ENCODE data around the gene TAS2R10. TPM values are rescaled to one million over a fixed set of nuclear protein-coding genes. Genes with fewer than 3 reads are reported as not detected.

Gene TAS2R10
- total RNA-seq, 1 experiment from 2014 or later = 1.1 TPM

DNA sequence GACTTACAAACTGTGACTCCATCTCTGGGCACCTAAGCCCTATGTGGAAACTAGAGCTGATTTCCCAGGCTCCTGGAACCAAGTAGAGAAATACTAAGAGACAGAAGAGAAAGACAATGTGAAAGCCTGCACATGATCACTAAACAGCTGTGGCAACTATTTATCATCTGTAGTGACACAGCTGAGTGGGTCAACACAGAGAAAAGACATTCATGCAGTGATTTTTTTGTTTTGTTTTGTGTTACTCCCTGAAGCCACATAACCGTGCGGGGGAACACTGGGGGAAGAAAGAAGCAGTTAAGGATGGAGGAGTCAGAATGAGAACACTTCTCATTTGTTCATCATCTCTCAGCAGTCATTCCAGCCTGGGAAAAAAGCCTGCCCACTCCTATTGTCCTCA is 21.6 kb upstream of the TAS2R10 start:
- ChIA-PET CTCF (no interaction called here), POLR2A (ENCODE audit: low non-redundant PET) (no interaction called here)
- Histone ChIP-seq H3K27ac (ENCODE audit: low read depth, low read length, poor library complexity, severe bottlenecking) (no peak overlapping the region), H3K4me3 (ENCODE audit: low read depth, low read length, poor library complexity, severe bottlenecking) (no peak overlapping the region), H3K27me3 (replicated peaks; ENCODE audit: insufficient read depth, low read depth, low read length, poor library complexity) (no peaks in the 10 kb centered on the region), H3K4me1 (ENCODE audit: insufficient read depth, low read length, poor library complexity, severe bottlenecking) (no peaks in the 10 kb centered on the region), H3K9me3 (ENCODE audit: low read depth, low read length, poor library complexity, severe bottlenecking) (no peaks in the 10 kb centered on the region), H3K36me3 (ENCODE audit: insufficient read depth, low read length, poor library complexity, severe bottlenecking) (no peaks in the 10 kb centered on the region)
- intact Hi-C loops (cut with micrococcal nuclease; ENCODE audit: unreplicated experiment) = no loop called here
- TF ChIP-seq, protein P1, sequence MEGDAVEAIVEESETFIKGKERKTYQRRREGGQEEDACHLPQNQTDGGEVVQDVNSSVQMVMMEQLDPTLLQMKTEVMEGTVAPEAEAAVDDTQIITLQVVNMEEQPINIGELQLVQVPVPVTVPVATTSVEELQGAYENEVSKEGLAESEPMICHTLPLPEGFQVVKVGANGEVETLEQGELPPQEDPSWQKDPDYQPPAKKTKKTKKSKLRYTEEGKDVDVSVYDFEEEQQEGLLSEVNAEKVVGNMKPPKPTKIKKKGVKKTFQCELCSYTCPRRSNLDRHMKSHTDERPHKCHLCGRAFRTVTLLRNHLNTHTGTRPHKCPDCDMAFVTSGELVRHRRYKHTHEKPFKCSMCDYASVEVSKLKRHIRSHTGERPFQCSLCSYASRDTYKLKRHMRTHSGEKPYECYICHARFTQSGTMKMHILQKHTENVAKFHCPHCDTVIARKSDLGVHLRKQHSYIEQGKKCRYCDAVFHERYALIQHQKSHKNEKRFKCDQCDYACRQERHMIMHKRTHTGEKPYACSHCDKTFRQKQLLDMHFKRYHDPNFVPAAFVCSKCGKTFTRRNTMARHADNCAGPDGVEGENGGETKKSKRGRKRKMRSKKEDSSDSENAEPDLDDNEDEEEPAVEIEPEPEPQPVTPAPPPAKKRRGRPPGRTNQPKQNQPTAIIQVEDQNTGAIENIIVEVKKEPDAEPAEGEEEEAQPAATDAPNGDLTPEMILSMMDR (conservative IDR thresholded peaks at IDR 0.05; ENCODE audit: low read depth, low read length) = no peak
- TF ChIP-seq EZH2 (IDR thresholded peaks at IDR 0.05; ENCODE audit: borderline replicate concordance, low read depth, low read length, poor library complexity, severe bottlenecking) = no peak
- DNase-seq (ENCODE audit: low spot score) = no peak
- BruUV-seq (replicated peaks) = no TSS peak

DNA sequence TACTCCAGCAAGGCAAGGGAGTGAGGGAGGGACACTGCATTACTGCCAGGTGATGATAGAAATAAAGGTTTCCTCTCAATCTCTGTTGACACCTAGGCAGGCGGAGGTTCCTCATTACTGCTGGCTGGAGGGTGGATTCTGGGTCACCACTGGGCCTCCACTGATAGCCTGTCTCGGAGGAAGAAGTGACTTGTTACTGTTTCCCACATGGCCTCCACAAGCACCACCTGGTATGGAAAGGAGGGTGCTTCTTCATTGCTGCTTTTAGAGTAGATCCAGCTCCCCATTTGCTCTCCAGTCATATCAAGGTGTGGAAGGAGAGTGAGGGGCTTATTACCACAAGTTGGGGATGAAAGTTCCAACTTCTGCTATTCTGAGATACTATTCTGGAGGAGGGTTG is 16.7 kb upstream of the TAS2R10 start:
- H3K9me3 ChIP-seq (ENCODE audit: low read depth, low read length, poor library complexity, severe bottlenecking) = no peaks in the 10 kb centered on the region
- no peak for TF ChIP-seq EZH2 (IDR thresholded peaks at IDR 0.05; ENCODE audit: borderline replicate concordance, low read depth, low read length, poor library complexity, severe bottlenecking)
- no peak for DNase-seq (ENCODE audit: low spot score)
- CTCF ChIA-PET = no interaction called here
- H3K27me3 ChIP-seq (replicated peaks; ENCODE audit: insufficient read depth, low read depth, low read length, poor library complexity) = no peaks in the 10 kb centered on the region
- H3K36me3 ChIP-seq (ENCODE audit: insufficient read depth, low read length, poor library complexity, severe bottlenecking) = no peaks in the 10 kb centered on the region
- intact Hi-C loops (cut with micrococcal nuclease; ENCODE audit: unreplicated experiment) = no loop called here
- no TSS peak for BruUV-seq (replicated peaks)
- no peaks in the 10 kb centered on the region for H3K4me1 ChIP-seq (ENCODE audit: insufficient read depth, low read length, poor library complexity, severe bottlenecking)
- POLR2A ChIA-PET (ENCODE audit: low non-redundant PET) = no interaction called here
- H3K27ac ChIP-seq (ENCODE audit: low read depth, low read length, poor library complexity, severe bottlenecking) = no peak overlapping the region
- no peak overlapping the region for H3K4me3 ChIP-seq (ENCODE audit: low read depth, low read length, poor library complexity, severe bottlenecking)

DNA sequence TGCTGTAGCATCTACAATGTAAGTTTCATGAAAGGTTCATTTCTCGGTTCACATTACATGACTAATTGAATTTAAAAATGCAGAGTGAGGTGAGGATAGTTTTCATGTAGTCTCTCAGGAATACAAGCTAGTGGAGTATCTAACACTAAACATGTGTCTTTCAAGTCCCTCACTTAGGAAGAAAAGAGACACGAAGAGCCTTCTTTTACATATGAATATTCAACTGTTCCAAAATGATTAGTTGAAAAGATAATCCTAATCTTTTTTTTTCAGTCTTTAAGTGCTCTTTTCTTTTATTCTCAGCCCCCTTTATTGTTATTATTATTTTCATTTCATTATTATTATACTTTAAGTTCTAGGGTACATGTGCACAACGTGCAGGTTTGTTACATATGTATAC is 12.3 kb upstream of the TAS2R10 start:
- TF ChIP-seq, protein P1 (conservative IDR thresholded peaks at IDR 0.05; ENCODE audit: low read depth, low read length) = no peak
- no peak for TF ChIP-seq EZH2 (IDR thresholded peaks at IDR 0.05; ENCODE audit: borderline replicate concordance, low read depth, low read length, poor library complexity, severe bottlenecking)
- intact Hi-C loops (cut with micrococcal nuclease; ENCODE audit: unreplicated experiment) = no loop called here
- ChIA-PET POLR2A (ENCODE audit: low non-redundant PET) (no interaction called here), CTCF (no interaction called here)
- Histone ChIP-seq H3K27ac (ENCODE audit: low read depth, low read length, poor library complexity, severe bottlenecking) (no peak overlapping the region), H3K27me3 (replicated peaks; ENCODE audit: insufficient read depth, low read depth, low read length, poor library complexity) (no peaks in the 10 kb centered on the region), H3K36me3 (ENCODE audit: insufficient read depth, low read length, poor library complexity, severe bottlenecking) (no peaks in the 10 kb centered on the region), H3K4me3 (ENCODE audit: low read depth, low read length, poor library complexity, severe bottlenecking) (no peak overlapping the region), H3K4me1 (ENCODE audit: insufficient read depth, low read length, poor library complexity, severe bottlenecking) (no peaks in the 10 kb centered on the region), H3K9me3 (ENCODE audit: low read depth, low read length, poor library complexity, severe bottlenecking) (no peaks in the 10 kb centered on the region)
- BruUV-seq (replicated peaks) = no TSS peak
- DNase-seq (ENCODE audit: low spot score) = no peak

DNA sequence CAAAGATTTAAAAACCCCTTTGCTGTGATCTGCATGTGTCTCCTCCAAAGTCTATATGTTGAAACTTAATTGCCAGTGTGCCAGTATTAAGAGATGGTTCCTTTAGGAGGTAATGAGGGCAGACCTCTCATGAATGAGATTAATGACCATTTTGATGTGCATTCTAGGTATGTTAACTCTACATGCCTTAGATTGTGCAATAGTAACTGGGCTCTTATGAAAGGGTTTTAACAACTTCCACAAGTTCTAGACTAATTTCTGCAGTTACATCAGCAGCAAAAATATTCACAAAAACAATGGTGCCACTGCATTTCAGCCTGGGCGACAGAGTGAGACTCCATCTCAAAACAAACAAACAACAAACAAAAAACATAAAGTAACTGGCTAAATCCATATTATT is 3.8 kb upstream of the TAS2R10 start:
- no TSS peak for BruUV-seq (replicated peaks)
- ChIA-PET CTCF (no interaction called here), POLR2A (ENCODE audit: low non-redundant PET) (no interaction called here)
- no peaks in the 10 kb centered on the region for H3K36me3 ChIP-seq (ENCODE audit: insufficient read depth, low read length, poor library complexity, severe bottlenecking)
- intact Hi-C loops (cut with micrococcal nuclease; ENCODE audit: unreplicated experiment) = no loop called here
- DNase-seq (ENCODE audit: low spot score) = peak; percentile 9
- no peak overlapping the region for H3K27ac ChIP-seq (ENCODE audit: low read depth, low read length, poor library complexity, severe bottlenecking)
- no peak overlapping the region for H3K4me3 ChIP-seq (ENCODE audit: low read depth, low read length, poor library complexity, severe bottlenecking)
- no peaks in the 10 kb centered on the region for H3K27me3 ChIP-seq (replicated peaks; ENCODE audit: insufficient read depth, low read depth, low read length, poor library complexity)
- no peaks in the 10 kb centered on the region for H3K4me1 ChIP-seq (ENCODE audit: insufficient read depth, low read length, poor library complexity, severe bottlenecking)
- no peaks in the 10 kb centered on the region for H3K9me3 ChIP-seq (ENCODE audit: low read depth, low read length, poor library complexity, severe bottlenecking)
- no peak for TF ChIP-seq EZH2 (IDR thresholded peaks at IDR 0.05; ENCODE audit: borderline replicate concordance, low read depth, low read length, poor library complexity, severe bottlenecking)
- TF ChIP-seq, protein P1 (conservative IDR thresholded peaks at IDR 0.05; ENCODE audit: low read depth, low read length) = no peak
